ENCODE measurements around the gene ADAMTS15.

ADAMTS15 gene

GRCh38 chr11:130424613-130425140, 23.8 kb upstream of the ADAMTS15 start:
- H3K27ac Mint-ChIP-seq: no peak overlapping the region
- H3K4me1 Mint-ChIP-seq: peaks cover 9 to 16% of the 10 kb centered on the region in 2 donors
- no peaks in the 10 kb centered on the region for H3K9me3 Mint-ChIP-seq
- DNase-seq (no peak), ATAC-seq (replicated peaks) (no peak)
- peaks cover 66 to 75% of the 10 kb centered on the region in 2 donors for H3K27me3 Mint-ChIP-seq
- no peak overlapping the region for H3K4me3 Mint-ChIP-seq
- no peaks in the 10 kb centered on the region for H3K36me3 Mint-ChIP-seq

- peaks cover 9 to 16% of the 10 kb centered on the region in 2 donors for H3K4me1 Mint-ChIP-seq
- H3K36me3 Mint-ChIP-seq: no peaks in the 10 kb centered on the region
- no peak for ATAC-seq (replicated peaks)
- DNase-seq: no peak
- no peak overlapping the region for H3K4me3 Mint-ChIP-seq
- peaks cover 69 to 77% of the 10 kb centered on the region in 2 donors for H3K27me3 Mint-ChIP-seq
- H3K27ac Mint-ChIP-seq: no peak overlapping the region
- H3K9me3 Mint-ChIP-seq: no peaks in the 10 kb centered on the region
Observed at GRCh38 chr11:130425156-130425555, 23.3 kb upstream of the ADAMTS15 start.

- ATAC-seq (replicated peaks): no peak
- peaks cover 69 to 78% of the 10 kb centered on the region in 2 donors for H3K27me3 Mint-ChIP-seq
- H3K4me3 Mint-ChIP-seq: no peak overlapping the region
- peaks cover 13 to 16% of the 10 kb centered on the region in 2 donors for H3K4me1 Mint-ChIP-seq
- no peak for DNase-seq
- no peaks in the 10 kb centered on the region for H3K36me3 Mint-ChIP-seq
- no peak overlapping the region for H3K27ac Mint-ChIP-seq
- no peaks in the 10 kb centered on the region for H3K9me3 Mint-ChIP-seq
Observed at GRCh38 chr11:130426223-130426836, 22.1 kb upstream of the ADAMTS15 start.

GRCh38 chr11:130426837-130427341, 21.6 kb upstream of the ADAMTS15 start:
- no peaks in the 10 kb centered on the region for H3K36me3 Mint-ChIP-seq
- H3K4me1 Mint-ChIP-seq: peaks cover 13 to 16% of the 10 kb centered on the region in 2 donors
- H3K27ac Mint-ChIP-seq: no peak overlapping the region
- peak overlapping the region; percentile 44 to 62 for H3K4me3 Mint-ChIP-seq
- H3K27me3 Mint-ChIP-seq: peaks cover 70 to 75% of the 10 kb centered on the region in 2 donors
- H3K9me3 Mint-ChIP-seq: no peaks in the 10 kb centered on the region
- no peak for DNase-seq
- no peak for ATAC-seq (replicated peaks)

GRCh38 chr11:130427581-130428315, 20.7 kb upstream of the ADAMTS15 start:
- ATAC-seq (replicated peaks) (peak in 1 of 2 donors; percentile 3), DNase-seq (no peak)
- Mint-ChIP-seq H3K36me3 (no peaks in the 10 kb centered on the region), H3K27ac (no peak overlapping the region), H3K4me1 (peaks cover 13 to 16% of the 10 kb centered on the region in 2 donors), H3K9me3 (no peaks in the 10 kb centered on the region), H3K27me3 (peaks cover 68 to 75% of the 10 kb centered on the region in 2 donors), H3K4me3 (peak overlapping the region in 1 of 2 donors; percentile 44)

GRCh38 chr11:130428316-130429119, 19.9 kb upstream of the ADAMTS15 start, which contains the start of gene ADAMTS8:
Gene ADAMTS8, minus strand, starts transcription at chr11:130428609. Its CDS starts 323 bp downstream, at chr11:130428286.
- Mint-ChIP-seq H3K36me3 (no peaks in the 10 kb centered on the region), H3K9me3 (no peaks in the 10 kb centered on the region), H3K4me1 (peaks cover 13 to 16% of the 10 kb centered on the region in 2 donors), H3K4me3 (peak within 1 kb of the TSS; percentile 79 to 83), H3K27me3 (peaks cover 66 to 68% of the 10 kb centered on the region in 2 donors), H3K27ac (peak within 1 kb of the TSS; percentile 37)
- DNase-seq (no peak), ATAC-seq (replicated peaks) (peak; percentile 11 to 25)

- ATAC-seq (replicated peaks): no peak
- H3K27me3 Mint-ChIP-seq: peaks cover 62 to 66% of the 10 kb centered on the region in 2 donors
- H3K9me3 Mint-ChIP-seq: no peaks in the 10 kb centered on the region
- peak overlapping the region; percentile 79 to 83 for H3K4me3 Mint-ChIP-seq
- DNase-seq: no peak
- H3K4me1 Mint-ChIP-seq: peaks cover 13 to 16% of the 10 kb centered on the region in 2 donors
- peak overlapping the region; percentile 37 for H3K27ac Mint-ChIP-seq
- H3K36me3 Mint-ChIP-seq: no peaks in the 10 kb centered on the region
Observed at GRCh38 chr11:130429120-130429681, 19.2 kb upstream of the ADAMTS15 start.

GRCh38 chr11:130429983-130430382, 18.5 kb upstream of the ADAMTS15 start:
- DNase-seq (no peak), ATAC-seq (replicated peaks) (no peak)
- no peaks in the 10 kb centered on the region for H3K36me3 Mint-ChIP-seq
- H3K9me3 Mint-ChIP-seq: no peaks in the 10 kb centered on the region
- H3K27ac Mint-ChIP-seq: no peak overlapping the region
- H3K4me1 Mint-ChIP-seq: peaks cover 13 to 16% of the 10 kb centered on the region in 2 donors
- H3K27me3 Mint-ChIP-seq: peaks cover 54 to 58% of the 10 kb centered on the region in 2 donors
- H3K4me3 Mint-ChIP-seq: no peak overlapping the region

- peaks cover 13 to 16% of the 10 kb centered on the region in 2 donors for H3K4me1 Mint-ChIP-seq
- peak overlapping the region in 1 of 2 donors; percentile 48 for H3K4me3 Mint-ChIP-seq
- H3K27me3 Mint-ChIP-seq: peaks cover 45 to 48% of the 10 kb centered on the region in 2 donors
- DNase-seq (peak; percentile 65), ATAC-seq (replicated peaks) (peak; percentile 61 to 66)
- no peaks in the 10 kb centered on the region for H3K36me3 Mint-ChIP-seq
- H3K27ac Mint-ChIP-seq: no peak overlapping the region
- H3K9me3 Mint-ChIP-seq: no peaks in the 10 kb centered on the region
Observed at GRCh38 chr11:130431331-130431773, 17.1 kb upstream of the ADAMTS15 start.

- no peaks in the 10 kb centered on the region for H3K9me3 Mint-ChIP-seq
- H3K27me3 Mint-ChIP-seq: peaks cover 40 to 43% of the 10 kb centered on the region in 2 donors
- H3K36me3 Mint-ChIP-seq: no peaks in the 10 kb centered on the region
- ATAC-seq (replicated peaks) (no peak), DNase-seq (no peak)
- no peak overlapping the region for H3K4me3 Mint-ChIP-seq
- H3K27ac Mint-ChIP-seq: no peak overlapping the region
- H3K4me1 Mint-ChIP-seq: peaks cover 13 to 15% of the 10 kb centered on the region in 2 donors
Observed at GRCh38 chr11:130431801-130432200, 16.6 kb upstream of the ADAMTS15 start.

- no peak overlapping the region for H3K27ac Mint-ChIP-seq
Observed at GRCh38 chr11:130433357-130433756, 15.1 kb upstream of the ADAMTS15 start.

GRCh38 chr11:130434521-130435223, 13.8 kb upstream of the ADAMTS15 start:
- no peaks in the 10 kb centered on the region for H3K36me3 Mint-ChIP-seq
- H3K4me3 Mint-ChIP-seq: no peak overlapping the region
- H3K27me3 Mint-ChIP-seq: peaks cover 43 to 47% of the 10 kb centered on the region in 2 donors
- DNase-seq (peak; percentile 50), ATAC-seq (replicated peaks) (peak; percentile 84)
- no peaks in the 10 kb centered on the region for H3K9me3 Mint-ChIP-seq
- H3K27ac Mint-ChIP-seq: no peak overlapping the region
- peaks cover 6 to 10% of the 10 kb centered on the region in 2 donors for H3K4me1 Mint-ChIP-seq

More at GRCh38 chr11:130433357-130433756, 15.1 kb upstream of the ADAMTS15 start:
- H3K9me3 Mint-ChIP-seq: no peaks in the 10 kb centered on the region
- DNase-seq: no peak
- ATAC-seq (replicated peaks): no peak
- peaks cover 44 to 48% of the 10 kb centered on the region in 2 donors for H3K27me3 Mint-ChIP-seq
- no peak overlapping the region for H3K4me3 Mint-ChIP-seq
- H3K36me3 Mint-ChIP-seq: no peaks in the 10 kb centered on the region
- peaks cover 8 to 9% of the 10 kb centered on the region in 2 donors for H3K4me1 Mint-ChIP-seq

GRCh38 chr11:130435671-130436070, 12.8 kb upstream of the ADAMTS15 start:
- H3K36me3 Mint-ChIP-seq: no peaks in the 10 kb centered on the region
- H3K9me3 Mint-ChIP-seq: no peaks in the 10 kb centered on the region
- no peak for DNase-seq
- peaks cover 33 to 39% of the 10 kb centered on the region in 2 donors for H3K27me3 Mint-ChIP-seq
- no peak overlapping the region for H3K4me3 Mint-ChIP-seq
- peaks cover 6 to 10% of the 10 kb centered on the region in 2 donors for H3K4me1 Mint-ChIP-seq
- no peak overlapping the region for H3K27ac Mint-ChIP-seq
- no peak for ATAC-seq (replicated peaks)

Data from stimulated activated naive B cell treated with anti-CD40 and anti-IgM and Interleukin-4, amounts not matched to agents 10 μg/mL and 1 μg/mL and 100 μg/mL, for 72 hours (primary cell).